ENCODE data around the gene ZYG11A. TPM values are rescaled to one million over a fixed set of nuclear protein-coding genes. Genes with fewer than 3 reads are reported as not detected.

Gene ZYG11A
- total RNA-seq, 4 donors from 2014 or later = not detected

DNA sequence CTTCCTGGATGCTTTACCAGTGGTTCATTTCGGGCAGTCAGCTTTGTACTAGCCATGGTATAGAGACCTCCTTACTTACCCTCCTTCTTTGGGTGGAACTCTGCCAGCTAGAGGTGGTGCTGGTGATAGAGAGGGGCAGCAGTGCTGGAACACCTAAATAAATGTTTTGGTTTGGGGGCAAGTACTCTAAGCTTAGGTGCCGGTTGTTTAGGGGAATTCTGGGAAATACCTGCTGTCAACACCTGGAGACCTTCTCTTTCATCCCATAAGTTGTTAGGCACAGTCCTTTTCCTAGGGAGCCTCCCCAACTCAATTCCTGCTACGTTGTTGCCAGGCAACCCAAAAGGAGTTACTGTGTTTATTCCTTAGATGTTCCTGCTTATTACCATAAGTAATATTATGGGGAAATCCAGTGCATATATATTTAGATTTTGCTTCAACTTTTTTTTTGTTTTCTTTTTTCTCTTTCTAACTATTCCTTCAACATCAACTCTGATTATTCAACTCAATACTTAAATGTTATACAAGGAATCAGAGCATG is 101.4 kb downstream of the ZYG11A start:
- no peaks in the 10 kb centered on the region for H3K36me3 ChIP-seq
- no peak overlapping the region for H3K4me3 ChIP-seq
- DNase-seq (no peak), ATAC-seq (no peak)
- H3K27ac ChIP-seq = no peak overlapping the region
- TF ChIP-seq, protein P1, sequence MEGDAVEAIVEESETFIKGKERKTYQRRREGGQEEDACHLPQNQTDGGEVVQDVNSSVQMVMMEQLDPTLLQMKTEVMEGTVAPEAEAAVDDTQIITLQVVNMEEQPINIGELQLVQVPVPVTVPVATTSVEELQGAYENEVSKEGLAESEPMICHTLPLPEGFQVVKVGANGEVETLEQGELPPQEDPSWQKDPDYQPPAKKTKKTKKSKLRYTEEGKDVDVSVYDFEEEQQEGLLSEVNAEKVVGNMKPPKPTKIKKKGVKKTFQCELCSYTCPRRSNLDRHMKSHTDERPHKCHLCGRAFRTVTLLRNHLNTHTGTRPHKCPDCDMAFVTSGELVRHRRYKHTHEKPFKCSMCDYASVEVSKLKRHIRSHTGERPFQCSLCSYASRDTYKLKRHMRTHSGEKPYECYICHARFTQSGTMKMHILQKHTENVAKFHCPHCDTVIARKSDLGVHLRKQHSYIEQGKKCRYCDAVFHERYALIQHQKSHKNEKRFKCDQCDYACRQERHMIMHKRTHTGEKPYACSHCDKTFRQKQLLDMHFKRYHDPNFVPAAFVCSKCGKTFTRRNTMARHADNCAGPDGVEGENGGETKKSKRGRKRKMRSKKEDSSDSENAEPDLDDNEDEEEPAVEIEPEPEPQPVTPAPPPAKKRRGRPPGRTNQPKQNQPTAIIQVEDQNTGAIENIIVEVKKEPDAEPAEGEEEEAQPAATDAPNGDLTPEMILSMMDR (IDR thresholded peaks at IDR 0.05 in 4 of 5, conservative IDR thresholded peaks at IDR 0.05 in 1 of 5) = no peak
- no peak for TF ChIP-seq POLR2A (IDR thresholded peaks at IDR 0.05)
- intact Hi-C loops (cut with DNase I; ENCODE audit: low total_unique reads) (no loop called here), in situ Hi-C loops (cut with MboI; ENCODE audit: low sequenced_read_pairs in 4 of 4) (no loop called here)
- H3K9me3 ChIP-seq = no peaks in the 10 kb centered on the region
- H3K4me1 ChIP-seq = peaks cover 8 to 12% of the 10 kb centered on the region in 2 donors
- no peaks in the 10 kb centered on the region for H3K27me3 ChIP-seq

DNA sequence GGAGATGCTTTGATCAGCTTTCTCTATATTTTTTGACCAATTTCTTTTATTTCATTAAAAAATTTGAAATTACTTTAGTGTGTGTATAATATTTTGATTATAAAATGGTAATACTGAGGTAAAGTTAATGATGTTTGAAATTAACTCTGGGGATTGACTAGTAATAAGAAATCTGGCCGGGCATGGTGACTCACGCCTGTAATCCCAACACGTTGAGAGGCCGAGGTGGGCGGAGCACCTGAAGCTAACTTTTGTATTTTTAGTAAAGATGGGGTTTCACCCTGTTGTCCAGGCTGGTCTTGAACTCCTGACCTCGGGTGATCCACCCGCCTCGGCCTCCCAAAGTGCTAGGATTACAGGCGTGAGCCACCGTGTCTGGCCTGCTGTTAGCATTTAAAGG is 102.0 kb downstream of the ZYG11A start:
- H3K4me3 ChIP-seq = no peak overlapping the region
- no peak for DNase-seq
- peaks cover 4 to 10% of the 10 kb centered on the region in 2 donors for H3K4me1 ChIP-seq
- TF ChIP-seq, protein P1 (IDR thresholded peaks at IDR 0.05 in 4 of 5, conservative IDR thresholded peaks at IDR 0.05 in 1 of 5) = no peak
- no peaks in the 10 kb centered on the region for H3K9me3 ChIP-seq
- peaks cover 0 to 3% of the 10 kb centered on the region in 2 donors for H3K36me3 ChIP-seq
- H3K27ac ChIP-seq = no peak overlapping the region
- no peak for ATAC-seq
- intact Hi-C loops (cut with DNase I; ENCODE audit: low total_unique reads) (no loop called here), in situ Hi-C loops (cut with MboI; ENCODE audit: low sequenced_read_pairs in 4 of 4) (no loop called here)
- no peaks in the 10 kb centered on the region for H3K27me3 ChIP-seq

MicroRNA genes within 50 kb of the gene (microRNA counts, 767-probe panel; counts per million panel counts)
- microRNA hsa-miR-1273f = 356 to 448 counts per million in 2 donors
- microRNA hsa-miR-1273g-5p = 356 to 448 counts per million in 2 donors

Small RNA genes within 50 kb of the gene (microRNA-seq; reads per million reads assigned to microRNA genes)
- gene MIR1273F (ENCODE audit: borderline replicate concordance in 2 of 2) = 0 reads per million in 2 donors
- gene MIR1273G (ENCODE audit: borderline replicate concordance in 2 of 2) = 0 reads per million in 2 donors
- gene MIR5095 (ENCODE audit: borderline replicate concordance in 2 of 2) = 0 reads per million in 2 donors

Other genes with a start within 250 kb of the ZYG11A start
- gene GPX7, start 240.4 kb upstream of the ZYG11A start, total RNA-seq = 10 to 100 TPM in 1 of 4 donors, 1 to 10 TPM in 3; 1.7 to 13.0 (median 6.6) TPM
- under 1 TPM in 2 of 4 donors, not detected in 2; 0.33 to 0.41 TPM for gene SHISAL2A, start 209.6 kb upstream of the ZYG11A start, total RNA-seq
- 10 to 100 TPM; 18.7 to 22.3 (median 20.1) TPM for gene COA7, start 144.4 kb upstream of the ZYG11A start, total RNA-seq
- gene ZYG11B, start 116.3 kb upstream of the ZYG11A start, total RNA-seq = 100 to 1,000 TPM; 136 to 248 (median 194) TPM
- 10 to 100 TPM; 15.9 to 49.4 (median 28.2) TPM for gene ECHDC2, start 79.0 kb downstream of the ZYG11A start, total RNA-seq
- gene SCP2, start 84.5 kb downstream of the ZYG11A start, total RNA-seq = 10 to 100 TPM; 44.6 to 75.4 (median 61.1) TPM
- gene PODN, start 219.5 kb downstream of the ZYG11A start, total RNA-seq = 10 to 100 TPM; 10.2 to 15.9 (median 13.0) TPM